ENCODE results near the gene CHKB.
A peak's percentile ranks its signal among the peaks of the same experiment; 100 is the strongest.
"Not testable (repeated sequence)": the region's sequence is repeated elsewhere in the genome, so short reads cannot be mapped to it uniquely, and the experiment has no call there.

The CHKB gene, protein sequence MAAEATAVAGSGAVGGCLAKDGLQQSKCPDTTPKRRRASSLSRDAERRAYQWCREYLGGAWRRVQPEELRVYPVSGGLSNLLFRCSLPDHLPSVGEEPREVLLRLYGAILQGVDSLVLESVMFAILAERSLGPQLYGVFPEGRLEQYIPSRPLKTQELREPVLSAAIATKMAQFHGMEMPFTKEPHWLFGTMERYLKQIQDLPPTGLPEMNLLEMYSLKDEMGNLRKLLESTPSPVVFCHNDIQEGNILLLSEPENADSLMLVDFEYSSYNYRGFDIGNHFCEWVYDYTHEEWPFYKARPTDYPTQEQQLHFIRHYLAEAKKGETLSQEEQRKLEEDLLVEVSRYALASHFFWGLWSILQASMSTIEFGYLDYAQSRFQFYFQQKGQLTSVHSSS
- 2.1 reads per million, percentile 4 among the genes with 10 or more reads in this experiment for total RNA-seq

DNA sequence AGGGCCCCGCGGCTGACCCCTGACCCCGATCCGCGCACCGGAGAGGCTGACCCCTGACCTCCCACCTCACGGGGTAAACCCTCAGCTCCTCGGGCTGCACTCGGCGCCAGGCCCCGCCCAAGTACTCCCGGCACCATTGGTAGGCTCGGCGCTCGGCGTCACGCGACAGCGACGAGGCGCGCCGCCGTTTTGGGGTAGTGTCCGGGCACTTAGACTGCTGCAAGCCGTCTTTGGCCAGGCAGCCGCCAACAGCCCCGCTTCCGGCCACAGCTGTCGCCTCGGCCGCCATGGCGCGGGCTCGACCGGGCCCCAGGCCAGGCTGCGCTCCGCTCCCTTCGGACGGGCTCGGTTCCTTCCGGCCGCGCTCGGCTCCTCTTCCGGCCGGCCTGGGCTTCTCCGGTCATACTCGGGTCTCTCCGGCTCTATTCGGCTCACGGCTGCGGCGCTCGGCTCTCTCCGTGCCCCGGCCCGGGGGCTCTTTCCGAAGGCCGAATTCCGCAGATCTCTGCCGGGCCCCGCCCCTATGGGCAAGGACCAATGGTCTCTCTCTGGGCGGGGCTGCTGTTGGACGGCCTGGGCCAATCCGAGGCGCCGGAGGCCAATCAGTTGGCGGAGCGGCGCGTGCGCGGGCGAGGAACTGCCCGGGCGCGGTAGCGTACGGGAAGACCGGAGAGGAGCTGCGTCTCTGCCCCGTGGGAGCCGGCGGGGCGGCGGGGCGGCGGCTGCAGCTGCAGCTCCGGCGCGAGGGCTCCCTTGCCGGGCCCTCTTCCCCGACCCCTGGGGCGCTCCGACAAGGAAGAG, at the start of gene CHKB:
TSS of gene CHKB (minus strand) at position 357 of the 801 bp plus-strand sequence. CDS start at position 289, 68 bp downstream.
- DNase-seq: peak; percentile 98

DNA sequence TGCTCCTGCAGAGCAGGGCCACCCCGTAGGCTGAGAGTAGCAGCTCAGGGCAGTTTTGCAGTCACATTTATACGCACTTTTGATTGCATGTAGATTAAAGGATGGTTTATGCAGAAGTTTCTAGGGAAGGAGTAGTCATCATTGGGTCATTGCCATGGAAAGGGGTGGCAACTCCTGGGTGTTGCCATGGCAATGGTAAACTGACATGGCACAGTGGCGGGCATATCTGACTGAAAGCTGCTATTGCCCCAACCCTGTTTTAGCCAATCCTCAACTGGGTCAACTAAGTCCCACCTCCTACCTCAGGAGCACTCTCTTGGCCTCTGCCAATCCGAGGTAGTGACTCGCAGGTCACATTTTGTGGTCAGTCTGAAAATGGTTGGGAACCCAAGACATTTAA, 47.7 kb upstream of the CHKB start:
- no peak for DNase-seq

DNA sequence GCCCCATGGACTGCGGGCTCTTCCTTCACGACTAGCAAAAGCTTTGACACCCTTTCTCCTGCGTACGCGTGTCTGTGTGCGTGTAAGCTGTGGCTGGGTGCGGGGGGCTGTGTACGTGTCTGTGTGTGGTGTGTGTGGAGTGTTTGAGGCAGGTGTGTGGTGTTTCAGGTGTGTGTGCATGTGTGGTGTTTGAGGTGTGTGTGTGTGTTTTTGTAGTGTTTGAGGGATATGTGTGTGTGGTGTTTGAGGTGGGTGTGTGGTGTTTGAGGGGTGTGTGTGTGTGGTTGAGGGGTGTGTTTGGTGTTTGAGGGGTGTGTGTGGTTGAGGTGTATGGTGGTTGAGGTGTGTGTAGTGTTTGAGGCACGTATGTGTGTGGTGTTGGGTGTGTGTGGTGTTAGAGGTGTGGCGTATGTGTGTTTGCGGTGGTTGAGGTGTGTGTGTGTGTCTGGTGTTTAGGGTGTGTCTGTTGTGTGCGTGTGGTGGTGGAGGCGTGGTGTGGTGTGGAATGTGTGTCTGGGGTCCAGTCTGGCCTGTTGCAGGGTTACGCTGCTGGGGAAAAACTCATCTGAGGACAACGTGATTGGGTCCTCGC, 46.0 kb upstream of the CHKB start:
- DNase-seq: no peak

DNA sequence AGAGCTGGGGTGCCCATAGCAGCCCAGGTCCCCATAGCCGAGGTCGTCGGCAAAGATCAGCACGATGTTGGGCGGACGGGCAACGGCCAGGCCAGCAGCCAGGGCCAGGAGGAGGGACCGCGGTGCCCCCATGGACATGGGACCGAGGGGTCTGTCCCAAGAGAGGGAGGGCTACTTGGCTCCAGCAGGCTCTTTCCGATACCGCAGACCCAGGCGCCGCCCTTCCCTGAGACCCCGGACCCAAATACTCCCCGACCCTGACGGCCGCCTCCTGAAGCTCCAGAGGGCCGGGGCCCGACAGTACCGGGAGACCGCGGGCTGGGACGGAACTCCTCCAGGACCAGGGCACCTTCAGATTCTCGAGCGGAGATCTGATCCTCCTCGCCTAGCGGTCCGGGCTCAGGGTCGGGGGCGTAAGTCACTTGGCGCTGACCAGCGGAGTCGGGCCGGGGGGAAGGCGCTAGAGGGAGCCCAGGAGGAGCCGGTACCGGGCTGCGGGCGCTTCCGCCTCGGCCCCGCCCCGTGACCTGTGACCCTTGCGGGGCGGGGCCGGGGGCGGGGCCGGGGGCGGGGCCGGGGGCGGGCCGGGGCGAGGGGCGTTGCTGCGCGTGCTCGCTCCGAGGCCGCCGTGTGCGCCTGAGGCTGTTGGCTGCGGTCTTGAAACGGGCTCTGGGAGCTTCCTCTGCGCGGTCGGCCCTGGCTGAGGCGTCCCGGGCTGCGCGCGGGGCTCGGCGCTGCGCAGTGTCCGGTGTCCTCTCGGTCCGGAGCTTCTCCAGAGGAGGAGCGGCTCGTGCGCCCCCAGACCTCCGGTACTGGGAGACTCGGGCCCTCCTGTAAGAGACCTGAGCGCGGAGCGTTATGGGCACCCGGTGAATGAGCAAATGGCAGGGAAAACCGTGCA, 45.2 kb upstream of the CHKB start, which contains the start of gene ARSA:
TSS of gene ARSA (minus strand) at position 511 of the 901 bp plus-strand sequence. CDS start at position 138, 373 bp downstream.
- DNase-seq: peak; percentile 67

DNA sequence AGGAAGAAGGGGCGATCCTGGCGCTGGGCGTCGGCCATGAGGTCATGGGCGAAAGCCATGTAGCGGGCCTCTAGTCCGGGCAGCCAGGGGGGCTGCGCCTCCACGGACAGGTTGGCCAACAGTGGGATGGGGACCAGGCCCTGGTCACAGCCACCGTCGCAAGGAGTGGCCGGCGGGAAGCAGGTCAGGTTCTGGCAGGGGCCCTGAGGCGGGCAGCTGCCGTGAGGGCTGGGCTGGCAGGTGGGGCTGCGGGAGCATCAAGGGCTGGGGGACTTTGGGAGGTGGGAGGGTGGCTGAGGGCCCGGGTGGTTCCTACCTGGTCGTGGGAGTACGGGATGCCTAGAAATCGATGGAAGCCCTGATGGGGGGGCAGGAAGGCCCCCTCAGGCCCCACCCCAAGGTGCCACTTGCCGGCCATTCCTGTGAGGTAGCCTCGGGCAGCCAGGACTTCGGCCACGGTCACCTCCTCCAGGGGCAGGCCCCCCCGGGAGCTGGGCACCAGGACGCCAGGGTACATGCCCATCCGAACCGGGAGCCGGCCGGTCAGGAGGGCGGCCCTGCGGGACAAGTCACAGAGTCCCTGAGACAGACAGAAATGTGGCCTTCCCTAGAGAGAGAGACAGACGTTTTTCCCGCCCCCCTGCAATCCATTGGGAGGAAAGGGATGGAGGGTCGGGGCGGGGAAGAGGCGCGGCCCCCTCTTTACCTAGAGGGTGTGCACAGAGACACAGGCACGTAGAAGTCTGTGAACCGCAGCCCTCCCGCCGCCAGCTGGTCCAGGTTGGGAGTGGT, 44.4 kb upstream of the CHKB start:
- DNase-seq: no peak

DNA sequence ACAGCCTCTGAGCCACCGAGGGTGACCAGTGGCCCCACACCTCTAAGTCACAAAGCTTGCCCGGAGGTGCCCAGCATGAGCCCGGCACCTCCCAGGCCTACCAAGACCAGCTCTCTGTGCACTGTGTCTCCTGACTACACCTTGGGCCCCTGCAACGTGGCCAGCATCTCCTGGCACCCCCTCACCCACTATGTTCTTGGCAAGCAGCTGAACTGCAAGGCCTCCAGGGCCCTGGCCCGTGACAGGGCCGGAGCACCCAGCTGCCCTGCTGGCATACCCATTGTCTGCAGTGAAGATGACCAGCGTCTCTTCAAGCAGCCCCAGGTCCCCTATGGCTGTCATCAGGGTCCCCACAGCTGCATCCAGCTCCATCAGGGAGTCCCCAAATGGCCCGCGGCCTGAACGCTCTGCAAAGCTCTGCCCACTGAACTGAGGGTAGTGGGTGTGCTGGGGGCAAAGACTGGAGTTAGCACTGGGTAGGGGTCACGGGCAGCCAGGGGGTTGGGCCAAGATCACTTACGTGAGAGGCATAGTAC, 43.7 kb upstream of the CHKB start:
- no peak for DNase-seq

DNA sequence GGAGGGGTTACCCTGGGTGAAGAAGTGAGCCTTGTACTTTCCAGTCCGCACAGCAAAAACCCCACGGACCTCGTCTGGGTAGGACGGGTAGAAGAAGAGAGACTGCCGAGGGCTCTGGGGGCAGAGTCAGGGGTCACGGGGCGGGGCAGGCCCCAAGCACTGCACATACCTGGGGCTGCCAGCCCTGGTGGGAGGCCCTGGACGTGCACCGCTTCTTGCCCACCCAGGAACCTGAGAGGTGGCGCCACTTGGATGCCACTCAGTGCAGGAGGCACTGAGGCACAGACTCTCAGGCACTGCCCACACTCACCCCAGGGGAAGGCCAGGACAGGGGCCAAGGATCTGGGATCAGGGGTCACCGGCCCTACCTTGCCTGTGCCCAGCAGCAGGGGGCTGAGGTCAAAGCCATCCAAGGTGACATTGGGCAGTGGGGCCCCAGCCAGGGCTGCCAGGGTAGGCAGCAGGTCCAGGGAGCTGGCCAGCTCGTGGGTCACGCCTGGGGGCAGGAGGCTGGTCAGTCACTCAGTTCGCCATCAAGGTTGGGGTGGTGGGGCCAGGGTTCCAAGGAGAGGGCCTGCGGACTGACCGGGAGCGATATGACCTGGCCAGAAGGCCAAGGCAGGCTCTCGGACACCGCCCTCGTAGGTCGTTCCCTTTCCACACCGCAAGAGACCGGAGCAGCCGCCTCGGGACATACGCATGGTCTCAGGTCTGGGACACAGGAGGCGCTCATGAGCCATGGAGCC, 43.1 kb upstream of the CHKB start:
- no peak for DNase-seq

DNA sequence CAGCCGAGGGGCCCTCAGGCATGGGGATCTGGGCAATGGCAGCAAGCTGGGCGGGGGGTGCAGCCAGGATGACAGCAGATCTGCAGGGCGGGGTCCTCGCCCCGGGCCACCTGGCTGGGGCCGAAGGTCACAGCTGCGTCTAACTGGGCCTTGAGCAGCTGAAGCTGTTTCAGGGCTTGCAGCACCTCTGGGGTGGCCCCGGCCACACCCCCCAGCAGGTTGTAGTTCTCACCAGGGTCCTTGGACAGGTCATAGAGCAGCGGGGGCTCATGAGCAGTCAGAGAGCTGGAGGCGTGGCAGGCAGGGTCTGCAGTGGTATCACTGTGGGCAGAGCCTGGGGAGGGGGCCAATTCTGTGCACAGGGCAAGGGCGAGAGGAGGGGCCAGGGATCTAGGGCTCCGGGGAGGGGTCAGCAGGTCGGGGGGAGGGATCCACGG, 42.5 kb upstream of the CHKB start:
- no peak for DNase-seq

DNA sequence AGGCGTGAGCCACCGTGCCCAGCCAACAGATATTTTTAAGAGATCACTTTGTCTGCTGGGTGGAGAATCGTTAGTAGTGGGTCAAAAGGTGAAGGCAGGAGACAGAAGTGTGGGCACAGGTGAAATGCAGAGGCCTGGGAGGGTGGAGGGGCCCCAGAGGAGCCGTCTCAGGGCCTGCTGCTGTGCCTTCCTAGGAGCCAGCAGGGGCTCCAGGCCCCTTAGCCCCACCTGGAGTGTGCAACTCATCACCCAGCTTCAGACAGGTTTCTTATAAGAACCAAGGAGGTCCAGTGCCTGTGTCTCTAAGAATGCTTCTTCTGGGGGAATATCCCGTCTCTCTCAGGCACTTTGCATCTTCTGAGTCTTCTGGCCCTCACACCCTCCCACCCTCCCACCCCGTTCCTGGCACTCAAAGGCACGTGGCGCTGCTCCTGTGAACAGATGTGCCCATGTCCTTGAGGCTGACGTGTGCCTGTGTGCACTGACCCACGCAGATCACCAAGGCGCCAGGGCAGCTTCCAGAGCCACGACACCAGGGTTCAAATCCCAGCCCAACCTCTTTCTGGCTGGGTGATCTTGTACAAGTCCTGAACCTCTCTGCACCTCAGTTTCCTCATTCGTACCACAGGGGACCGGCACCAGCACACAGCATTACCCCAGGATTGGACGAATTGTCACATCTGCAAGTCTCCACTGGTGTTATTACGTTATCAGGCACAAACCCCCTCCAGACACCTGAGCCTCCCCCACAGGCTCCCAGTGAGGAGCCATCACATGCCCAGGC, 41.9 kb upstream of the CHKB start:
- DNase-seq: no peak

DNA sequence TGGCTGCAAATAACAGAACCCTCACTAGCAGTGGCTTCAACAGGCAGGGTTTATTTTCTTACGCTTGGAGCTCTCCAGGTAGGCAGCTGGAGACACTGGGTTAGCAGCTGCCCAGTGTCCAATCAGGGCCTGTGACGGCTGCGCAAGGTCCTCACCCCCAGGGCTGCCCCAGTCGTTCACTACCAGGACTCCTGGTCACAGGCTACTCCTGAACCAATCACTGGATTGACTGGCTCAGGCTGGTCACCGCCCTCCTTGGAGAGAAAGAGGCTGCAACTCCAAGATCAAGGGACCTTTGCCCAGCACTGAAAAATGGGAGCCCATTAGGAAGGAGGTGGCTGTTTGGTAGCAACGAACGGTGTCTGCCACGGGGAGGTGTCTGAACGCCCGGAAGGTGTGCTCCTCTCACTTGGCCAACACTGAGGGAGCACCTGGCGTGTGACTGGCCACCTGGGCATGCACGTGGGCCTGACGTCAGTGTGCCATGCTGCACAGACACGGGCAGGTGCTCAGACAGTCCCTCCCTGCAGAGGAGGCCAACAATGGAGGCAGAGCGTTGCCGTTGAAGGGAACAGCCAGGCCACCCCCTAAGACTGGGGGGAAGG, 40.2 kb upstream of the CHKB start:
- no peak for DNase-seq

DNA sequence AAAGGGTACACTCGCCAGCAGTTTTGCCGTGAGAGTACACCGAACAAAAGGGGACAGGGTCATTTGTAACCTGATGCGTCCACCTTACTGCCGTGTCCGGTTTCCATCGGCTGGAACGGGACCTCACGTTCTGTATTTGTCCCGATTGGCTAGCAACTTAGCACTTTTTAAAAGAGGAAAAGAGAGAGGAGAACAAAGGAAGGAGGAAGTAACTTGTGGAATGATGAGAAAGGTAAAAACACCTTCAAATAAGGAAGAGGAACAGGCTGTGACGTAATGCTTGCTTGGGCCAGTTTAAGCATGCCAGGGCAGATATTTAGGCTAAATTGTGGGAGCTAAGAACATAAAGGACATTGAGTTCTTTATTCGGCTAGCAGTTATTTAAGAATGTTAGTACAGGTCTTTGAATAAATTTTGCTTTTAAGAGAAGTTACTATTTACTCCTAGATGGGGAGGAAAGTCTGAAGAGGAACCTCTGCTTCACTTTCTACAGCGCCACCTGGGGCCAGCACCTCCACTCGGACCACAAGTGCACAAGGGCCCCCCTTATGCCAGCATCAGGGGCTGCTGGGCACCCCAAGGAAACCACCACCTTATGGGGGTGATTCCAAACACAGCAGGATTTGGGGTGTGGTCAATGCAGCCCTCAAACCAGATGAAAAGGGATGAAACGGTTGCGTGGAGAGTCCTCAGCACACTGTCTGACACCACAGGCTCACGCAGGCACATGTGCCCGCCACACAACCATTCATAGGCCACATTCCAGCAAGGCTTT, 39.5 kb upstream of the CHKB start:
- DNase-seq: no peak

DNA sequence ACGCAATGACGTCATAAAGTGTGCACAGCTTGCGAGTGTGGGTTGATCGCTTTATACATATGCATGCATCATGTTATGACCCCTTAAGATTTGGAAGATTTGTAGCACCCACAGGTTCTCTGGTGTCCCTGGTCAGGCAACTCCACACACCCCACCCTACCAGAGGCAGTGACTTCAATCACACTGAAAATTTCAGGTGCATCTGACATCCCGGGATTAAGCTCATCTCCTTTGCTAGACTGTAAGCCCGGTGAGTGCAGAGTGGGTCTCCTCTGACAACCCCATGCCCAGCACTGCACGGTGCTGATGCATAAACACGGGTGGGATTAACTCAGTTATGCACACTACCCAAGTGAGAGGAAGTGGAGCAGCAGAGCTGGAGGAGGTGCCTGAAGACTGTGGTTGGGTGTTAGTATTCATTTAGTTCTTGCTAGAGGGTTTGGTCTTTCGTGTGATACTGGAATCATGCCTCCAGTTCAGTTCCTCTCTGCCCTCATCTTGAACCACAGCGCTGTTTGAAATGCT, 38.8 kb upstream of the CHKB start:
- peak; percentile 26 for DNase-seq

DNA sequence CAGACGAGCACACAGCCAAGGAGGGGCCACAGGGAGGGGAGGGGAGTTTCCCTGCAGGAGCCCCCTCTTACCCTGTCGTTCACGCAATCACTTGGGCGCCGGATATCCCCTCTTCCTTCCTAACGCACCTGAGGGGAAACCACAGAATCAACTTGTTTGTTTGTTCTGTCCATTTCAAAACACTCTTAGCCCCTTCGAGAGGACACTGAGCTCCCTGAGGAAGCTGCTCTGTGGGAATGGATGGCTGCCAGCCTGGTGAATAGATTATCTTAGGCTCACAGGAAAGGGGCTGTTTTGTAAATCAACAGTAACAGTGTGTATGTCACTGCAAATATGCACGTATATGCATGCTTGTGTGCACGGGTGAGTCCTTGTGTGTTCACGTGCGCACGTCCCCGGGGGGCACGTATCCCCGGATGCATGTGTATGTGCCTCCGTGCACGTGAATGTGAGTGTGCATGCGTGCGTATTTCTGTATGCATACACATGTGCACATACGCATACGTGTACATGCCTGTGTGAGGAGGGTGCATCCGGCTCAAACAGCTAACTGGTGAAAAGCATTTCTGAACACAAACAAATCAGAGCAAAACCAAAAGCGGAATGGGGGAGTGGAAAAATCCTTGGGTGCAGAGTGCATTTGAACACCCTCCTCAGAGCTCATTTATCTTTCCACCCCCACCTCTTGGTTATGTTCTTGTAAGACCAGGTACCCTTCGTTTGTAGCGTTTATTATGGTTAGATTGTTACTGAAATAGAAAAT, 38.1 kb upstream of the CHKB start:
- peak; percentile 88 for DNase-seq

DNA sequence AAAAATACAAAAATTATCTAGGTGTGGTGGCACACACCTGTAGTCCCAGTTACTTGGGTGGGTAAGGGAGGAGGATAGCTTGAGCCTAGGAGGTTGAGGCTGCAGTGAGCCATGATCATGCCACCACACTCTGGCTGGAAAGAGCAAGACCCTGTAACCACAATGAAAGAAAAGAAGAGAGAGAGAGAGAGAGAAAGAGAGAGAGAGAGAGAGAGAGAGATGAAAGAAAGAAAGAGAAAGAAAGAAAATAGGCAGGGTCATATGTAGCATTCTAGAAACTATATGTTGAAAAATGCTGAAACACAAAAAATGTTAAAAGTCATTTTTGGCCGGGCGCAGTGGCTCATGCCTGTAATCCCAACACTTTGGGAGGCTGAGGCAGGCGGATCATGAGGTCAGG, 31.6 kb upstream of the CHKB start:
- DNase-seq: not testable (repeated sequence)

DNA sequence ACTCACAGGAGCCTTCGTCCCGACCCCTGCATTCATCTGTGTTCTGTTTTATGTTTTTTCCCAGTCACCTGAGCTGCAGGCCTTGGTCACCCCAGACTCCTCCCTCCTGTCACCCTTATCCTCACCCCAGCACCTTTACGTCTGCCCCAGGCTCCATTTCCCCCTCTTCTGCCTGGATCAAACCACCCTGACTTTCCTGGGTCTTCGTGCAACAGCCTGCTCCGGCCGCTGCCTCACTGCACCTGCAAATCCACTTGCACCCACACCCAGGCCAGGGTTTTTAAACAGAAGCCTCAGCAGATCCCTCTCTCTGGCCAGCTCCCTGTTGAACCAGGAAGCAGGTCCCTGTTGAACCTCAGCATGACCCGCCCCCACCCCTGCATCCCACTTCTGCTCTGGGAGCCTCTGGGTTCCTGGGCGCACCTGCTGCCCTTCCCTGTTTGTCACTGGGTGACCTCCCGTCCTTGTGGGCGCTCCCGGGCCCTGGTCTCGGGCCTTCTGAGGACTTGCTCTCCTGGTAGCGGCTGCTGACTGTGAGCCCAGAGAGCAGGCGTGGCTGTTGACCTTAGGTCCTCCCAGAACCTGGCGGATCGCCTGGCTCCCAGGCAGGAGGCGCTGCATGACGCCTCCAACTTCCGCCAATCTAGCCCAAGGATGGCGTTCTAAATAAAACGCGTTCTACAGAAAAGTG, 30.8 kb upstream of the CHKB start:
- no peak for DNase-seq

DNA sequence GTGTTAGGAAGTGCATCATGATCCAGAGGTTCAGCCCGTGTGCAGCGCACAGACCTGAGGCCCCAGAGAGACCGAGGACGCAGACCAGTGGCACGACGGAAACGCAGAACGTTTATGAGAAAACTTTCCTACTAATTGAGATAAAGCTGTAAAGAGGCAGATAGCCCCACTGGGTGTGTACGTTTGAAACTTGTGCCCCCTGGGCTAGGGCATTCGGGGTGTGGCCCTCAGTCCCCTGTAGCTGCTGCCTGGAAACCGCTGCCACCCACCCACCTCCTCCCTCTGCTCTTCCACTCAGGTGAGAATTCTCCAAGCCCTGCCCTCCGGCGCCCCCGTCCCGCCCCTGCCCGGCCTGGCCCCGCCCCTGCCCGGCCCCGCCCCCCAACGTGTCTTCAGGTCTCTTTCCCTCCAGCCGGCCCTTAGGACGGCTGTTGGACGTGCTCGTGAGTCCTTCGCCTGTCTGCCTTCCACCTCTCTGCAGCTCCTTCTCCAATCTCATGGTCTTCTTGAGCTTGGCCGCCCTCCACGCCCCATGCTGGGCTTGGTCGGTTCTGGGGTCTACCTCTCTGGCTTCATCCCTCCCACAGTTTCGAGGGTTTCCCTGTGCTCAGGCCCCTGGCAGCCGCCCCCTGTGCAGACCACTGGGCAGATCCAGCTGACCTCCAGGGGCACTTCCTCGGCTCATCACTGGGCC, 30.0 kb upstream of the CHKB start:
- no peak for DNase-seq
